Parathyroid adenoma (tissue), 2 donors: Measurements from ENCODE around the gene XPNPEP2.

Source experiments
- H2AFZ ChIP-seq: fragments of 300-600 bp; sonication (generic); one replicate; pipeline ENCODE4 v1.7.0; 2017; ENCODE audit warnings: antibody characterized with exemption, mild to moderate bottlenecking
- H3K27ac ChIP-seq: fragments of 300-600 bp; sonication (generic); one replicate; pipeline ENCODE4 v1.7.0; 2017
- H3K27me3 ChIP-seq: fragments of 300-600 bp; sonication (generic); one replicate; pipeline ENCODE4 v1.7.0; 2017; ENCODE audit warnings: low read length; ENCODE audit not compliant: control insufficient read depth, insufficient read depth
- H3K36me3 ChIP-seq: fragments of 300-600 bp; sonication (generic); one replicate; pipeline ENCODE4 v1.7.0; 2017; ENCODE audit warnings: low read length; ENCODE audit not compliant: control insufficient read depth, insufficient read depth
- H3K4me1 ChIP-seq: fragments of 300-600 bp; sonication (generic); one replicate; pipeline ENCODE4 v1.7.0; 2017; ENCODE audit warnings: control low read depth
- H3K4me2 ChIP-seq: fragments of 300-600 bp; sonication (generic); one replicate; pipeline ENCODE4 v1.7.0; 2017; ENCODE audit warnings: low read length
- H3K4me3 ChIP-seq: fragments of 300-600 bp; sonication (generic); one replicate; pipeline ENCODE4 v1.7.0; 2017; ENCODE audit warnings: low read depth, low read length
- H3K79me2 ChIP-seq: fragments of 300-600 bp; sonication (generic); one replicate; pipeline ENCODE4 v1.7.0; 2017; ENCODE audit warnings: control low read depth
- H3K9ac ChIP-seq: fragments of 300-600 bp; sonication (generic); one replicate; pipeline ENCODE4 v1.7.0; 2017; ENCODE audit warnings: mild to moderate bottlenecking
- H3K9me3 ChIP-seq: fragments of 300-600 bp; sonication (generic); one replicate; pipeline ENCODE4 v1.7.0; 2017; ENCODE audit warnings: low read length; ENCODE audit not compliant: control insufficient read depth
- TF ChIP-seq, protein P1 (sequence below): fragments of 300-600 bp; sonication (generic); IDR thresholded peaks from one replicate; pipeline ENCODE4 v1.7.0; 2017; ENCODE audit warnings: antibody characterized with exemption, mild to moderate bottlenecking
- donor health status: primary hyperparathyroidism.

Gene XPNPEP2

DNA sequence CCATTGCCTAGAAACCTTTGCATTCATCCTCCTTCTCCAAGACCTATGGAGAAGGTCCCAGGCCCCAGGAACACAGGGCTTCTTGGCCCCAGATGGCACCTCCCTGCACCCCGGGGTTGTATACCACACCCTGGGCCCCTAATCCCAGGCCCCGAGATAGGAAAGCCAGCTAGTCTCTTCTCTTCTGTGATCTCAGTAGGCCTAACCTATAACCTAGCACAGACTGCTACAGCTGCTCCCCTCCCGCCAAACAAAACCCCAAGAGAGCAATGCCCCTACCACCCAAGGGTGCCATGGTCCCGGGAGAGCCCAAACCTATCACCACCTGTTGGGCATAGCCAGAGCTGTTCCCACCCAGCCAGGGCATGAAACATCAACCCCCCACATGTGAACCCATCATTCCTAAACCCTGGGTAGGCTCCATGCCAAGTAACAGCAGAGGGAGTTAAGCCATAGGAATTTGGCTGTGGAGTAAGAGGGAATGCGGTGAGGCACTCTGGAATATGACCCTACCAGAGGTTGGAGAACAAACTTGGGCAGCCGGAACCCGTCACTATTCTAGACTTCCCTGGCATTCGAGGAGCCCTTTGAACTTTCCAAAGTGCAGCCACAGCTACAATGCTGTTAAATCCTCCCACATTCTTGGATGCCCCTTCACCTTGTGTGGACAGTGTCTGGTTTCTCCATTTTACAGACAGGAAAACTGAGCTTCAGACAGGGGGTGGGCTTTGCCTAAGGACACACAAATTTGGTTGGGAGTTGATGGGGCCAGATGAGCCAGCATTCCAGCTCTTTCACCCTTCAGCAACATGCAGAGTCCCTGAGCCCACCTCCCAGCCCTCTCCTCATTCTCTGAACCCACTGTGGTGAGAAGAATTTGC lies 30.0 kb downstream of the XPNPEP2 start:
- H3K4me3 ChIP-seq: no peak overlapping the region
- no peaks in the 10 kb centered on the region for H3K27me3 ChIP-seq
- no peaks in the 10 kb centered on the region for H3K79me2 ChIP-seq
- TF ChIP-seq, protein P1, sequence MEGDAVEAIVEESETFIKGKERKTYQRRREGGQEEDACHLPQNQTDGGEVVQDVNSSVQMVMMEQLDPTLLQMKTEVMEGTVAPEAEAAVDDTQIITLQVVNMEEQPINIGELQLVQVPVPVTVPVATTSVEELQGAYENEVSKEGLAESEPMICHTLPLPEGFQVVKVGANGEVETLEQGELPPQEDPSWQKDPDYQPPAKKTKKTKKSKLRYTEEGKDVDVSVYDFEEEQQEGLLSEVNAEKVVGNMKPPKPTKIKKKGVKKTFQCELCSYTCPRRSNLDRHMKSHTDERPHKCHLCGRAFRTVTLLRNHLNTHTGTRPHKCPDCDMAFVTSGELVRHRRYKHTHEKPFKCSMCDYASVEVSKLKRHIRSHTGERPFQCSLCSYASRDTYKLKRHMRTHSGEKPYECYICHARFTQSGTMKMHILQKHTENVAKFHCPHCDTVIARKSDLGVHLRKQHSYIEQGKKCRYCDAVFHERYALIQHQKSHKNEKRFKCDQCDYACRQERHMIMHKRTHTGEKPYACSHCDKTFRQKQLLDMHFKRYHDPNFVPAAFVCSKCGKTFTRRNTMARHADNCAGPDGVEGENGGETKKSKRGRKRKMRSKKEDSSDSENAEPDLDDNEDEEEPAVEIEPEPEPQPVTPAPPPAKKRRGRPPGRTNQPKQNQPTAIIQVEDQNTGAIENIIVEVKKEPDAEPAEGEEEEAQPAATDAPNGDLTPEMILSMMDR: no peak
- H3K9me3 ChIP-seq: no peaks in the 10 kb centered on the region
- no peak overlapping the region for H3K9ac ChIP-seq
- H2AFZ ChIP-seq: no peak overlapping the region
- H3K36me3 ChIP-seq: no peaks in the 10 kb centered on the region
- no peak overlapping the region for H3K4me2 ChIP-seq
- no peaks in the 10 kb centered on the region for H3K4me1 ChIP-seq
- H3K27ac ChIP-seq: no peak overlapping the region

DNA sequence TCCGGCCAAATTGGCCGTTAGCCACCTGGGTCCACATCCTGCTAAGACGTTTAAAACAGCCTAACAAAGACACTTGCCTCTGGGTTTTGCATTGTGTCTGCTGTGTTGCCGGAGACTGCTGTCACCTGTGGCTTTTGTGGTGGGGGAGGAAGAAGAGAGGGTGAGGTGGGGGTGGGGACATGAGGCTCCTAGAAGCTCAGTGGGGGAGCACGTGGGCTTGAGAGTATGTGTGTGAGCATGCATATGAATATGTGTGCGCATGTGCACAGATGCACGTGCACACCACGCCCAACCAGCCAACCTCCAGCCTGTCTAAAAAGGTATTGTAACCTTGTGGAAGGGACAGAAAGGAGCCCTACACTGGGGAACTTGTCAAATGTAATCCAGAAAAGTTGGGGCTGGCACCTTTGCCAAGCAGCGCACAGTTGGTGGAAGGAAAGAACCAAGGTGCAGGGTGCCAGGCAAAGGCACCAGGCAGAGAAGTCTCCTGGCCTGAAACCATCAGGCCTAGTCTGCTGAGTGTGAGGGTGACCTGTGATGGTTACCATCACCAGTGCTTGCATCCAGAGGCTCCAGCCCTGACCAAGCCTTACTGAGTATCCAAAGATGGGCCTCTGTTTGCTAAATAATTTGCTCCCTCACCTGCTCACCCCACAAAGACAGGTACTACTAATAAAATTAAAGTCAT lies 30.8 kb downstream of the XPNPEP2 start:
- no peak overlapping the region for H3K9ac ChIP-seq
- H3K4me1 ChIP-seq: no peaks in the 10 kb centered on the region
- no peak overlapping the region for H3K4me3 ChIP-seq
- no peaks in the 10 kb centered on the region for H3K36me3 ChIP-seq
- no peaks in the 10 kb centered on the region for H3K9me3 ChIP-seq
- no peak overlapping the region for H3K27ac ChIP-seq
- H3K4me2 ChIP-seq: no peak overlapping the region
- TF ChIP-seq, protein P1: no peak
- no peak overlapping the region for H2AFZ ChIP-seq
- no peaks in the 10 kb centered on the region for H3K79me2 ChIP-seq
- H3K27me3 ChIP-seq: no peaks in the 10 kb centered on the region

DNA sequence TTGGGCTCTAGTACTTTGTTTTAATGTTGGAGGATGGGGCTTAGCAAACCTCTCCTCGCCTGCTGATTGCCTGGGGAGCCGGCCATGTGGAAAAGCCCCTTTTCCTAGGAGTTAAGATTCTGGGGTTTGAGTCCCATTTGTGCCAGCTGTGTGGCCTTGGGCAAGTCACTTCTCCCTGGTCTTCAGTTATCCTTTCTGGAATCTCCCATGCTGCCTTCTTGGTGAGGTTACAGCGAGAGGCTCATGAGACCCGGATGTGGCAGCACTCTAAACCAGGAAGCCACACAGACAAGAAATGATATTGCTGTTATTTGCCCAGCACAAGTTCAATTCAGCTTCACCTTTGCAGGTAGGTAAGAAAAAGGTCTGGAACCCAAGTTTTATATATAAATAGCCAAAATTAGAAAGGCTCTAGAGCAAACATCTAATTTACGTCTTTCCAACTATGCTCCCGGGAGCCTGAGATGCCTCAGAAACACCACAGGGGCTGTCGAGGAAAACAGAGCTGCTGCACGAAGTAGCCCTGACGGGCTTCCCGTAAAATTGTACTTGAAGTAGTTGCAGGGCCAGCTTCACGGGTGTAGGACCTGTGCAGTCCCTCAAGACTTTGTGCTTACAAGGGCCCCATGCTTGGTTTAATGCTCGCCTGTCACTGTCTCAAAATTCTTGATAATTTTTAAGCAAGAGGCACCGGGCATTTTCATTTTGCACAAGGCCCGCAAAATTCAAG lies 32.7 kb downstream of the XPNPEP2 start:
- Histone ChIP-seq H3K4me2 (no peak overlapping the region), H2AFZ (no peak overlapping the region), H3K79me2 (no peaks in the 10 kb centered on the region), H3K36me3 (no peaks in the 10 kb centered on the region), H3K4me1 (no peaks in the 10 kb centered on the region), H3K27me3 (no peaks in the 10 kb centered on the region), H3K9ac (no peak overlapping the region), H3K9me3 (no peaks in the 10 kb centered on the region), H3K4me3 (no peak overlapping the region), H3K27ac (no peak overlapping the region)
- TF ChIP-seq, protein P1: no peak

DNA sequence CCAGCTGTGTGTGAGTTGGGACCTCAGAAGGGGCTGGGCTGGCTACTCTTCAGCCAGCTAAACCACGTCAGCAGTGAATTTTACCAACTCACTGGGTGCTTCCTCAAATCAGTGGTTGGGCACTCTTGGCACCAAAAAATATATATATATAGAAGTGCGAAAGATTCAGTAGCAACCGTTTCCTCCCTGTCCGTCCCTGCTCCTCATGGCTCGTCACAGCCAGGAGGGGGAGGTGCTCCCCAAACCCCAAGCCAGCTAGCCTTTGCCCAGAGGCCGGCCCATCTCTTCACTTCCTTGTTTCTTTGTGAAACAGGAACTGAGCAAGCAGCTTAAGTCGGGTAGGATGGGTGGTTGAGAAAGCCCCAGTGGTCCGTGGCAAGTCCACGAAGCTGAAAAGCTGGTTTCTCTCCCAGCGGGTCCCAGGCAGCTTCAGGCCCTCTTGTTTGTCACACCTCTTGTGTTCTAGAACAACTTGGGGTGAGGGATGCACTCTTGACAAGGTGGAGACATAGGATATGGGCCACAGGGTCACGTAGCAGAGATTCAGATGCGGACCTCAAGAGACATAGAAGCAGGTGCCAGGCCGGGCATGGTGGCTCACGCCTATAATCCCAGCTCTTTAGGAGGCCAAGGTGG lies 34.1 kb downstream of the XPNPEP2 start:
- no peak overlapping the region for H3K27ac ChIP-seq
- no peak overlapping the region for H3K9ac ChIP-seq
- H3K27me3 ChIP-seq: no peaks in the 10 kb centered on the region
- TF ChIP-seq, protein P1: no peak
- no peaks in the 10 kb centered on the region for H3K9me3 ChIP-seq
- H3K4me2 ChIP-seq: no peak overlapping the region
- H3K79me2 ChIP-seq: no peaks in the 10 kb centered on the region
- H3K4me3 ChIP-seq: no peak overlapping the region
- H3K36me3 ChIP-seq: no peaks in the 10 kb centered on the region
- no peak overlapping the region for H2AFZ ChIP-seq
- H3K4me1 ChIP-seq: no peaks in the 10 kb centered on the region
